Ramos (cell line): Measurements from ENCODE around the gene ATP4B.
"Not testable (repeated sequence)": the region's sequence is repeated elsewhere in the genome, so short reads cannot be mapped to it uniquely, and the experiment has no call there.

Experiments
- in situ Hi-C: fragments of 300-500 bp; cut with MboI; formaldehyde crosslinking; loops from one replicate; pipeline ENCODE4 v1.14.3; 2022; ENCODE audit warnings: low sequenced_read_pairs; ENCODE audit not compliant: unreplicated experiment

ATP4B gene

GRCh38 chr13:113628291-113629270, 29.4 kb downstream of the ATP4B start:
- in situ Hi-C loops = no loop called here

GRCh38 chr13:113627136-113627535, 30.9 kb downstream of the ATP4B start:
- in situ Hi-C loops = no loop called here

- in situ Hi-C loops = no loop called here
Measured at GRCh38 chr13:113625965-113626721, 31.9 kb downstream of the ATP4B start.

GRCh38 chr13:113624640-113625304, 33.2 kb downstream of the ATP4B start:
- in situ Hi-C loops = not testable (repeated sequence)

- in situ Hi-C loops = no loop called here
Measured at GRCh38 chr13:113624235-113624587, 33.8 kb downstream of the ATP4B start.

- in situ Hi-C loops = no loop called here
Measured at GRCh38 chr13:113623491-113624234, 34.3 kb downstream of the ATP4B start.

- in situ Hi-C loops = no loop called here
Measured at GRCh38 chr13:113622791-113623490, 35.1 kb downstream of the ATP4B start.

GRCh38 chr13:113621986-113622550, 35.9 kb downstream of the ATP4B start:
- in situ Hi-C loops = not testable (repeated sequence)

GRCh38 chr13:113621498-113621897, 36.5 kb downstream of the ATP4B start:
- in situ Hi-C loops = not testable (repeated sequence)

GRCh38 chr13:113621046-113621445, 37.0 kb downstream of the ATP4B start:
- in situ Hi-C loops = no loop called here

GRCh38 chr13:113620036-113620796, 37.8 kb downstream of the ATP4B start:
- in situ Hi-C loops = no loop called here

- in situ Hi-C loops = no loop called here
Measured at GRCh38 chr13:113618455-113618854, 39.5 kb downstream of the ATP4B start.

- in situ Hi-C loops = no loop called here
Measured at GRCh38 chr13:113617961-113618360, 40.0 kb downstream of the ATP4B start.

GRCh38 chr13:113616991-113617749, 40.8 kb downstream of the ATP4B start:
- in situ Hi-C loops = no loop called here

- in situ Hi-C loops = no loop called here
Measured at GRCh38 chr13:113616281-113616906, 41.6 kb downstream of the ATP4B start.

GRCh38 chr13:113613789-113614379, 44.1 kb downstream of the ATP4B start:
- in situ Hi-C loops = no loop called here

- in situ Hi-C loops = no loop called here
Measured at GRCh38 chr13:113612607-113613006, 45.4 kb downstream of the ATP4B start.
